HCT116 (cell line): ENCODE data around the gene ADAMTS13.

Experiments
- CEBPB ChIP-seq: IDR thresholded peaks from 2 replicates; pipeline ENCODE4 v1.6.1; 2012; ENCODE audit warnings: low read depth
- CTCF ChIP-seq, 3 experiments: fragments of 200-600 bp in 1 of 3; sonication (generic) in 1 of 3; IDR thresholded peaks in 2 of 3; conservative IDR thresholded peaks in 1 of 3; 2 replicates each; pipeline ENCODE4 v1.5.1; 2012 to 2017; ENCODE audit warnings: low read depth in 2 of 3, low read length in 2 of 3, antibody characterized with exemption in 1 of 3, borderline replicate concordance in 1 of 3, control low read depth in 1 of 3, mild to moderate bottlenecking in 1 of 3, mixed read lengths in 1 of 3, mixed run types in 1 of 3, moderate library complexity in 1 of 3; ENCODE audit not compliant: insufficient read depth in 1 of 3
- ELF1 ChIP-seq: IDR thresholded peaks from 2 replicates; pipeline ENCODE4 v1.6.1; 2012; ENCODE audit warnings: low read depth, borderline replicate concordance
- EZH2 ChIP-seq: fragments of 200-600 bp; sonication (generic); IDR thresholded peaks from 2 replicates; pipeline ENCODE4 v1.6.1; 2017; ENCODE audit warnings: antibody characterized with exemption, mixed run types
- EZH2phosphoT487 ChIP-seq: fragments of 200-600 bp; IDR thresholded peaks from 2 replicates; pipeline ENCODE4 v1.6.1; 2018; ENCODE audit warnings: antibody characterized with exemption, borderline replicate concordance
- JUND ChIP-seq: IDR thresholded peaks from 2 replicates; pipeline ENCODE4 v1.6.1; 2012
- POLR2A ChIP-seq: IDR thresholded peaks from 2 replicates; pipeline ENCODE4 v1.7.0; 2011; ENCODE audit warnings: borderline replicate concordance; ENCODE audit not compliant: insufficient read depth, insufficient read length; ENCODE audit errors: extremely low read depth
- POLR2AphosphoS5 ChIP-seq: IDR thresholded peaks from 2 replicates; pipeline ENCODE4 v1.6.1; 2011; ENCODE audit warnings: mild to moderate bottlenecking, low read depth, low read length, moderate library complexity
- SP1 ChIP-seq: IDR thresholded peaks from 2 replicates; pipeline ENCODE4 v1.6.1; 2012; ENCODE audit warnings: low read depth
- TCF7L2 ChIP-seq: IDR thresholded peaks from 2 replicates; pipeline ENCODE4 v1.7.0; 2011; ENCODE audit warnings: borderline replicate concordance, inconsistent platforms; ENCODE audit not compliant: insufficient read depth, insufficient read length; ENCODE audit errors: extremely low read depth
- YY1 ChIP-seq: IDR thresholded peaks from 2 replicates; pipeline ENCODE4 v1.6.1; 2011; ENCODE audit warnings: low read length, low read depth, moderate library complexity, mild to moderate bottlenecking; ENCODE audit not compliant: insufficient replicate concordance; ENCODE audit errors: extremely low read depth
- ZFX ChIP-seq: fragments of 450-650 bp; IDR thresholded peaks from 2 replicates; pipeline ENCODE4 v1.6.1; 2017
- ZNF274 ChIP-seq: fragments of 200-500 bp; sonication (Bioruptor generic); IDR thresholded peaks from 2 replicates; pipeline ENCODE4 v1.6.1; 2014; ENCODE audit warnings: mild to moderate bottlenecking, low read depth, low read length, inconsistent platforms

GRCh38 chr9:133474215-133474614 lies 52.0 kb downstream of the ADAMTS13 start:
- TF ChIP-seq YY1 (no peak), POLR2A (no peak), EZH2 (no peak), CEBPB (no peak), CTCF (IDR thresholded peaks at IDR 0.05 in 2 of 3, conservative IDR thresholded peaks at IDR 0.05 in 1 of 3; ENCODE audit: borderline replicate concordance in 1 of 3, insufficient read depth in 1 of 3, low read depth in 2 of 3, low read length in 2 of 3) (no peak), POLR2AphosphoS5 (no peak), ELF1 (no peak), SP1 (no peak), EZH2phosphoT487 (no peak), JUND (no peak), TCF7L2 (no peak), ZNF274 (no peak), ZFX (no peak)
